HG03060 (cell line): ENCODE data around the gene DLL4.

Source experiments
- ATAC-seq: cut with Tn5 transposase; IDR thresholded peaks from one replicate; pipeline ENCODE4 v1.9.1; 2021; ENCODE audit warnings: low read depth, moderate number of reproducible peaks; ENCODE audit not compliant: unreplicated experiment

The DLL4 gene

GRCh38 chr15:40925863-40926658, 3.1 kb upstream of the DLL4 start:
- no peak for ATAC-seq

GRCh38 chr15:40926659-40927494, 2.3 kb upstream of the DLL4 start:
- no peak for ATAC-seq

- no peak for ATAC-seq
These were observed 1.7 kb upstream of the DLL4 start for GRCh38 chr15:40927495-40927872.

DNA sequence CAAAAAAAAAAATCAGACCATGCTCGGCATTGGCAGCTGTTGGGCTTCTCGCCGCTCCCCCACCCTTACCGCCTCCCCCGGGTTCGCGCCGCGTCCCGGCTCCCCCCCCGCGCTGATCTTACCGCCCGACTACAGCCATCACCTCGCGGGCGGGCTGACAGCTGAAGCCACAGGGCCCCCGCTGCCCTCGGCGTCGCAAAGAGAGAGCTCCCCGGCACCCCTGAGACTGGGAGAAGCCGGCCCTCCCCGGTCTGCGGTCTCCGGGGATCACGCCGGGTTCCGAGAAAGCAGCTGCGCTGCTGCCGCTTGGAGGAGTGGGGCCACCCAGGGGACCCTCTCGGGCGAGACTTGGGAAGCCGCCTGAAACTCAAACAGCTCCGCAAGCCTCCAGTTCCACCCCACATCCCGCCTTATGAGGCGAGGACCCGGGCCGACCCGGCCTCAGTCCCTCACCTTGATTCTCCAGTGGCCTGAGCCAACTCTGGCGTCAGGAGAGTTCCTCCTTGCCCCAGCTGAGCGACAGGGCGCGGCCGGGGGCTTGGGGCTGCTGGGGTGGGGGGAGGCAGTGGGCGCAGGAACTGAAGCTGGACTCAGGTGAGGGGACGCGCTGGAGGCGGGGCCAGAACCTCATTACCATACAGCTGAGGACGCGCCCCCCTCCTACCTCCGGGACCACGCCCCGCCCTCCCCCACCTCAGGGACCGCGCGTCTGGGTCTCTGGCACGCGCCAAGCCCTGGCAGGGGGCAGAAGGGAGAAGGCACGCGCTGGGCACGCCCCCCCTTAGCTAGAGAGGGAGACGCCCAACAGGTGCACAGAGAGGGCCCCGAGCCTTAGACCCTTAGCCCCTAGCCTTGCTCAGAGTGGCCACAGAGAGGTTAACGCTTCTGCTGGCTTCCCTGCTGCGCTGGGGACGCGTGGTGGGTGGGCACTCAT, 1.0 kb upstream of the DLL4 start:
- no peak for ATAC-seq

- no peak for ATAC-seq
These were observed 705 bp downstream of the DLL4 start for GRCh38 chr15:40929660-40930429.

DNA sequence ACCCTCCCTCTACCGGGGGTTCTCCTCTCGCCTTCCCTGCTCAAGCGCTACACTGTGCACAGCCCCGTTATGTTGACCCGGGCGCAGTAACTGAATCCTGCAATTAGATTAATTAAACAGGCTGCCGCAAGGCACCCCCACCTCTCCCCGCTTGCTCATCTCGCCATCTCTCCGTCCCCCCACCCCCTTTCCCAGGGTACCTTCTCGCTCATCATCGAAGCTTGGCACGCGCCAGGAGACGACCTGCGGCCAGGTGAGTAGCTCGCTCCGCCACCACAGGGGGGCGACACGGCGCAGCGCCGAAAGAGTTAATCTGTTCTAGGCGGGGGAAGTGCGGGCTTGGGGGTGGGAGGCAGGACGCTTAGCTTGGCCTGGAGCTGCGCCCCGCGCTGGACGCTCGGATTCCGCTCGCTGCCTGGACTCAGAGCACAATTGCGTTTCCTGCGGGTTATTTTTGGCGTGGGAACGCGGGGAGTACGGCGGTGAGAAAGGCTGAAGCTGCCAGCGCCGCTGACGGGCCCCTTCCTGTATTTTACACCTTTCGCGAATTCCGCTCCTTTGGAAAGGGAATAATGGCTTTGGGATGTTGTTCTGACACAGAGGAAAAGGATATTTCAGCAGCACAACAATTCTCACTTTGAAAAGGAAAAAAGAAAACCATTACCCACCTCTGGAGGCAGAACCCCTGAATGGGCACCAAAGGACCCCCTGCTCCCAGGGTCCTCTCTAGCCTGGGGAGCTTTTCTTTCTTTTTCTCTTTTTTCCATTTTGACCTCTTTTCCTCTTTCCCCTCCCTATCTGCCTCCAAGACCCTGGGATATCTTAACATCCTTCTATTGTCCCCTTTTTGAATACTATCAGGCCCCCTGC, 1.5 kb downstream of the DLL4 start:
- ATAC-seq: no peak

DNA sequence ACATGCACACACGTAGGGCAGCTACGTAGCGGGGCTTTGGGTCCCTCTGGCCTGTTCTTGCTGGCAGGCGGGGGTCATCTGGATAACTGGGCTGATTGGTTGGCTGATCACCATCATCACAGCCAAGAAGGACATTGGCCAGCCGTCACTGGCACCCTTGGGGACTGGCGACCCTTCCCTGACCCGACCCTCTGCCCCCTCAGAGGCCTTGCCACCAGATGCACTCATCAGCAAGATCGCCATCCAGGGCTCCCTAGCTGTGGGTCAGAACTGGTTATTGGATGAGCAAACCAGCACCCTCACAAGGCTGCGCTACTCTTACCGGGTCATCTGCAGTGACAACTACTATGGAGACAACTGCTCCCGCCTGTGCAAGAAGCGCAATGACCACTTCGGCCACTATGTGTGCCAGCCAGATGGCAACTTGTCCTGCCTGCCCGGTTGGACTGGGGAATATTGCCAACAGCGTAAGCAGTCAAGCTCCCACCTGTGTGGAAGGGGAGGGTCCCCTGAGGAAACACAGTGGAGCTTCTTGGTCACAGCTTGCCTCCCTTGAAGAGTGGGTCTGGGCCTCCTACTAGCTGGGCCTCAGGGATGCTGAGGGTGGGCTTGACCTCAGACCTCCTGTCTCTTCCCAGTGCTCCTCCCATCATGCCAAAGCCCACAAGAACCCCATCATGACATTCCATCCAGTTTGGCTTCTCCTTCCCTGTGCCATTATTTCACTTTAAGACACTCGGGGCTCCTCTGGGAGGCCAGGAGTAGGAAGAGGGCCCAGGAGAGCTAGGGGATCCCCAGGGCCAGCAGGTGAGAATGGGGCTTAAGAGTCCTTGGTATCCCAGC, 2.4 kb downstream of the DLL4 start:
- no peak for ATAC-seq

DNA sequence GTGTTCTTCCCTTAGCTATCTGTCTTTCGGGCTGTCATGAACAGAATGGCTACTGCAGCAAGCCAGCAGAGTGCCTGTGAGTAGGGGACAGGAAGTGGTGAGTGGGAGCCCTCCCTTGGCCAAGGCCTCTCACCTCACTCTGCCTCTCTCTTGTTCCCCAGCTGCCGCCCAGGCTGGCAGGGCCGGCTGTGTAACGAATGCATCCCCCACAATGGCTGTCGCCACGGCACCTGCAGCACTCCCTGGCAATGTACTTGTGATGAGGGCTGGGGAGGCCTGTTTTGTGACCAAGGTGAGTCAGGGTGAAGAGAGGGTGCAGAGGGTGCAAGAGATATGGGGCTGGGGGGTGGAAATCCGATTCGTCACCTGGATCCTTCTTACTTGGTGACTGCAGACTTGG, 3.0 kb downstream of the DLL4 start:
- ATAC-seq: no peak

DNA sequence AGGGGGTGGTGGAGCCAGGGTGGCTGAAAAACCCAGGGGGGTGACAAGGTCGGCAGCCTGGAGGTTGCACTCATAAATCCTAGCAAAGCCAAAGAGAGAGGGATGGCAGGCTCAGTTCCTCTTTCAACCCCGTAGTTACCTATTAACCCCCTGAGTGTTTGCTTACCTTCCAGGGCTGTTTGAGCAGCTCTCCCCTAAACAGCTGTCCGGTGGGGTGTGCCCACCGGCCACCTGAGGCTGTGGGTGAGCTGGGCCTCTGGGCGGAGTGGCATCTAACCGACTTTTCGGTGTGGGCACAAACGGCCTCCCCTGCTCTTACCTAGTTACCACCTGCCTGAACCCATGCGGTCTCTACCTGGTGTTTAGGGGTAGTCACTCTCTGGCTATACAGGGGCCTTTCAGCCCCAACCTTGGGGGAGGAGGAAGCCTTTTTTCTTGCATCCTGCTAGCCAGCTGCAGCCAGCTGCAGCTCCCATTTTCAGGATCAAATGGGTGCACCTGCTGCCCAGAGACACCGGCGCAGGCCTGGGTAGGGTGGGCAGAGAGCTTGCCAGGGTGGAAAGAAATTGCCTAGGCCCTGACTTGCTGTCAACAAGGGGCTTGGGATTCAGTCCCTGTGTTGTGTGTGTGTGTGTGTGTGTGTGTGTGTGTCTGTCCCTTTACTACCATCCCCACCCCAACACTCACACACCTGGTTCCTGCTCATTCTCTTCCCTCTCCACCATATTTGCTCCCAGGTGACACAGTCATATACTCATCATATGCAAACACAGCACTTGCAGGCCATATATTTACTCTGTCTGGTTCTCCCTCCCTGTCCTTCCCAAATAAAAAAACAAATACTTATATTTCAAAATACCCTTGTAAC, 3.7 kb downstream of the DLL4 start:
- no peak for ATAC-seq

GRCh38 chr15:40933517-40933902, 4.4 kb downstream of the DLL4 start:
- no peak for ATAC-seq

GRCh38 chr15:40934457-40934856, 5.3 kb downstream of the DLL4 start:
- no peak for ATAC-seq

DNA sequence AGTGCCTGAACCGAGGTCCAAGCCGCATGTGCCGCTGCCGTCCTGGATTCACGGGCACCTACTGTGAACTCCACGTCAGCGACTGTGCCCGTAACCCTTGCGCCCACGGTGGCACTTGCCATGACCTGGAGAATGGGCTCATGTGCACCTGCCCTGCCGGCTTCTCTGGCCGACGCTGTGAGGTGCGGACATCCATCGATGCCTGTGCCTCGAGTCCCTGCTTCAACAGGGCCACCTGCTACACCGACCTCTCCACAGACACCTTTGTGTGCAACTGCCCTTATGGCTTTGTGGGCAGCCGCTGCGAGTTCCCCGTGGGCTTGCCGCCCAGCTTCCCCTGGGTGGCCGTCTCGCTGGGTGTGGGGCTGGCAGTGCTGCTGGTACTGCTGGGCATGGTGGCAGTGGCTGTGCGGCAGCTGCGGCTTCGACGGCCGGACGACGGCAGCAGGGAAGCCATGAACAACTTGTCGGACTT, 7.1 kb downstream of the DLL4 start:
- no peak for ATAC-seq

- no peak for ATAC-seq
These were observed 7.8 kb downstream of the DLL4 start for GRCh38 chr15:40936709-40937666.

DNA sequence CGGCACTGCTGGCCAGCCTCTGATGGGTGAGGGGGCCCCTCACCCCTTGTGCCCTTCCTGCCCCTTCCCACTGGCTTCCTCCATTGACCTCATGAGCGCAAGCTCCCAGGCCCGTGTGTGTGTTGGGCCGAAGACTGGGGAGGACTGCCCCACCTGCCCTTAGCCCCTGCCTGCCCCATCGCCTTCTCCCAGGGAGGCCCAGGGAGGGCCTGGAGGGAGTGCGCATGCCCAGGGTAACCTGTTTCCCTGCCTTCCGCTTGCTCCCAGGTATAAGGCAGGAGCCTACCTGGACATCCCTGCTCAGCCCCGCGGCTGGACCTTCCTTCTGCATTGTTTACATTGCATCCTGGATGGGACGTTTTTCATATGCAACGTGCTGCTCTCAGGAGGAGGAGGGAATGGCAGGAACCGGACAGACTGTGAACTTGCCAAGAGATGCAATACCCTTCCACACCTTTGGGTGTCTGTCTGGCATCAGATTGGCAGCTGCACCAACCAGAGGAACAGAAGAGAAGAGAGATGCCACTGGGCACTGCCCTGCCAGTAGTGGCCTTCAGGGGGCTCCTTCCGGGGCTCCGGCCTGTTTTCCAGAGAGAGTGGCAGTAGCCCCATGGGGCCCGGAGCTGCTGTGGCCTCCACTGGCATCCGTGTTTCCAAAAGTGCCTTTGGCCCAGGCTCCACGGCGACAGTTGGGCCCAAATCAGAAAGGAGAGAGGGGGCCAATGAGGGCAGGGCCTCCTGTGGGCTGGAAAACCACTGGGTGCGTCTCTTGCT, 8.8 kb downstream of the DLL4 start:
- no peak for ATAC-seq

DNA sequence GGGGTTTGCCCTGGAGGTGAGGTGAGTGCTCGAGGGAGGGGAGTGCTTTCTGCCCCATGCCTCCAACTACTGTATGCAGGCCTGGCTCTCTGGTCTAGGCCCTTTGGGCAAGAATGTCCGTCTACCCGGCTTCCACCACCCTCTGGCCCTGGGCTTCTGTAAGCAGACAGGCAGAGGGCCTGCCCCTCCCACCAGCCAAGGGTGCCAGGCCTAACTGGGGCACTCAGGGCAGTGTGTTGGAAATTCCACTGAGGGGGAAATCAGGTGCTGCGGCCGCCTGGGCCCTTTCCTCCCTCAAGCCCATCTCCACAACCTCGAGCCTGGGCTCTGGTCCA, 9.4 kb downstream of the DLL4 start:
- ATAC-seq: no peak
